ENCODE data around the gene DCLK1.

GRCh38 chr13:35761440-35762252 is 369.5 kb downstream of the DCLK1 start:
- no peak for TF ChIP-seq CTCF (conservative IDR thresholded peaks at IDR 0.05; ENCODE audit: low read length)
- no peak for TF ChIP-seq EZH2phosphoT487 (IDR thresholded peaks at IDR 0.05; ENCODE audit: borderline replicate concordance)

All from Loucy (cell line).